ENCODE results near the gene PKP3.
A peak's percentile ranks its signal among the peaks of the same experiment; 100 is the strongest.
"Not testable (repeated sequence)": the region's sequence is repeated elsewhere in the genome, so short reads cannot be mapped to it uniquely, and the experiment has no call there.

The PKP3 gene, protein sequence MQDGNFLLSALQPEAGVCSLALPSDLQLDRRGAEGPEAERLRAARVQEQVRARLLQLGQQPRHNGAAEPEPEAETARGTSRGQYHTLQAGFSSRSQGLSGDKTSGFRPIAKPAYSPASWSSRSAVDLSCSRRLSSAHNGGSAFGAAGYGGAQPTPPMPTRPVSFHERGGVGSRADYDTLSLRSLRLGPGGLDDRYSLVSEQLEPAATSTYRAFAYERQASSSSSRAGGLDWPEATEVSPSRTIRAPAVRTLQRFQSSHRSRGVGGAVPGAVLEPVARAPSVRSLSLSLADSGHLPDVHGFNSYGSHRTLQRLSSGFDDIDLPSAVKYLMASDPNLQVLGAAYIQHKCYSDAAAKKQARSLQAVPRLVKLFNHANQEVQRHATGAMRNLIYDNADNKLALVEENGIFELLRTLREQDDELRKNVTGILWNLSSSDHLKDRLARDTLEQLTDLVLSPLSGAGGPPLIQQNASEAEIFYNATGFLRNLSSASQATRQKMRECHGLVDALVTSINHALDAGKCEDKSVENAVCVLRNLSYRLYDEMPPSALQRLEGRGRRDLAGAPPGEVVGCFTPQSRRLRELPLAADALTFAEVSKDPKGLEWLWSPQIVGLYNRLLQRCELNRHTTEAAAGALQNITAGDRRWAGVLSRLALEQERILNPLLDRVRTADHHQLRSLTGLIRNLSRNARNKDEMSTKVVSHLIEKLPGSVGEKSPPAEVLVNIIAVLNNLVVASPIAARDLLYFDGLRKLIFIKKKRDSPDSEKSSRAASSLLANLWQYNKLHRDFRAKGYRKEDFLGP

DNA sequence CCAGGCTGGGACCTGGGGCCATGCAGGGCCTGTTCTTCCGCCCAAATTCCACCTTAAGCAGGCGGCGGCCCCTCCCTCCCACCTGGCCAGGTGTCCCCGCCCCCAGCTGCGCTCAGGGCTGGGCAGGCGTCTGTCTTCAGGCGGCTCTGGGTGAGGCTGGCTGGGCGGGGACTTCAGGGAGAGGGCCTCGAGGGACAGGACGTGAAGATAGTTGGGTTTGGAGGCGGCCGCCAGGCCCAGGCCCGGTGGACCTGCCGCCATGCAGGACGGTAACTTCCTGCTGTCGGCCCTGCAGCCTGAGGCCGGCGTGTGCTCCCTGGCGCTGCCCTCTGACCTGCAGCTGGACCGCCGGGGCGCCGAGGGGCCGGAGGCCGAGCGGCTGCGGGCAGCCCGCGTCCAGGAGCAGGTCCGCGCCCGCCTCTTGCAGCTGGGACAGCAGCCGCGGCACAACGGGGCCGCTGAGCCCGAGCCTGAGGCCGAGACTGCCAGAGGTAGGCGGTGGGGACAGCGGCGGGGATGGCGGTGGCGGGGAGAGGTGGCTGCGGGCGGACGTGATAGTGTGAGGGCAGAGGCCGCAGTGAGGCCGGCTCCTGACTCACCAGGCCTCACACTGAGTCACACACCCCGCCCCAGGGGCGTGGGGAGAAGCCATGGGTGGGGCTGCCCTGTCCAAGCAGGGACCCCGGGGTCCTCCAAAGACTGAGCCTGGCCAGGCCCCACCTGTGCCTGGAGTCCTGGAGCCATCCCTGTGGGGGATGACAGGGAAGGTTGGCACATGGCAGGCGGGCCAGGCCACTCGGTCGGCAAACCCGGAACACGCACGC lies at the start of gene PKP3:
PKP3 (plus strand) TSS at position 176 of the 824 bp plus-strand sequence; CDS start at position 260, 84 bp downstream.
- DNase-seq (ENCODE audit: low read depth in 2 of 3, low spot score in 1 of 3) = no peak

DNA sequence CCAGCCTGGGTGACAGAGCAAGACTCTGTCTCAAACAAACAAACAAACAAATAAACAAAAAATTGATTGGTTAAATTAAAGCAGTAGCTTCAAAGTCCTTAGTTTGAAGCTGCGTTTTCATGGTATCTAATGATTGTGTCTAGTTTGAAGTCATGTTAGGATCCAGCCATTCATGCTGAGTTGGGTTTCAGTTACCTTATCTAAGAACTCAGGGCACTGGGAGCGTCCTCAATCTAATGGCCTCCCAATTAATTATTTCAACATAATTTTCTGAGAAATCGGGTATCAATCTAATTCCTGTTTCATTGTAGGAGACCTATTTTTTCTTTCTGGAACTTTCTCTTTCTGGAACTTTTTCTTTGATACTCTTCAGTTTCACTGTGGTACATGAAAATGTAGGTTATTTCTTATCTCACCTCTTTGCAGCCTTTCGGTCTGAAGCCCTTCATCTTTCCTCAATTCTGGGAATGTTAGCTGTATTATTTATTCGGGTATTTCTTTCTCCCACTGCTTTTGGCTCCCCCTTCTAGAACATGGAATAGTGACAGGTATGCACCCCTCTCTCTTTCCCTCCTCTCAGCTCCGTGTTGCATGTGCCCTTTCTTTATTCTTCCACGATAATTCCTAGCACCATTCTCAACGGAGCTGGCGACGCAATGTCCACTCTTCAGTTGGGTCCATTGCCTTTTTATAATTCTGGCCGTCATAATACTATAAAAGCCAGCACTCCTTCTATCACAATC lies 49.0 kb upstream of the PKP3 start:
- no peak for DNase-seq (ENCODE audit: low read depth in 2 of 3, low spot score in 1 of 3)

DNA sequence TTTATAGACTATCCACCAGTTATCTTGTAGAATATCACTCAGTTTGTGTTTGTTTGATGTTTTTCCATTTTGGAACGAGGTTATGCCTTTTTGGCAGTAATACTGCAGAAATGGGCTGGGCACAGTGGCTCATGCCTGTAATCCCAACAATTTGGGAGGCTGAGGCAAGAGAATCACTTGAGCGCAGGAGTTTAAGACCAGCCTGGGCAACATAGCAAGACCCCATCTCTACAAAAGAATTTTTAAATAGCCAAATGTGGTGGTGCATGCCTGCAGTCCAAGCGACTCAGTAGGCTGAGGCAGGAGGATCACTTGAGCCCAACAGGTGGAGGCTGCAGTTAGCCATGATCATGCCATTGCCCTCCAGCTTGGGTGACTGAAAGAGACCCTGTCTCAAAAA lies 47.5 kb upstream of the PKP3 start:
- DNase-seq (ENCODE audit: low read depth in 2 of 3, low spot score in 1 of 3) = no peak

DNA sequence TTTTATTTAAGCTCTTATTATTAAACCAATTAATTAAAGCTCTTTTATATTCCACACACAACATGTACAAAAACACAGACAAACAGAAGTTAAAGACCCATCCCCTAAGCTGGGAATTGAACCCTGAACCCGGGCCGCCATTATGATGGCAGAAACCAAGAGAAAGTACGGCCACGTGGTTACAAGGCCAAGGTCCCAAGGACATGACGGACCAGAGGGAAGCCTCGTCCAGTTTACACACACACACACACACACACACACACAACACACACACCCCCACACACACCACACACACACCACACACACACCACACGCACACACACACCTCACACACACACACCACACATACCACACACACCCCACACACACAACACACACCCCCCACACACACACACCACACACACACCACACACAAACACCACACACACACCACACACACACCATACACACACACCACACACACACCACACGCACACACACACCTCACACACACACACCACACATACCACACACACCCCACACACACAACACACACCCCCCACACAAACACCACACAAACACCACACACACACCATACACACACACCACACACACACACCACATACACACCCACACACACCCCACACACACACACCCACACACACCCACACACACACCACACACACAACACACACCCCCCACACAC lies 44.6 kb upstream of the PKP3 start:
- not testable (repeated sequence) for DNase-seq (ENCODE audit: low read depth in 2 of 3, low spot score in 1 of 3)

DNA sequence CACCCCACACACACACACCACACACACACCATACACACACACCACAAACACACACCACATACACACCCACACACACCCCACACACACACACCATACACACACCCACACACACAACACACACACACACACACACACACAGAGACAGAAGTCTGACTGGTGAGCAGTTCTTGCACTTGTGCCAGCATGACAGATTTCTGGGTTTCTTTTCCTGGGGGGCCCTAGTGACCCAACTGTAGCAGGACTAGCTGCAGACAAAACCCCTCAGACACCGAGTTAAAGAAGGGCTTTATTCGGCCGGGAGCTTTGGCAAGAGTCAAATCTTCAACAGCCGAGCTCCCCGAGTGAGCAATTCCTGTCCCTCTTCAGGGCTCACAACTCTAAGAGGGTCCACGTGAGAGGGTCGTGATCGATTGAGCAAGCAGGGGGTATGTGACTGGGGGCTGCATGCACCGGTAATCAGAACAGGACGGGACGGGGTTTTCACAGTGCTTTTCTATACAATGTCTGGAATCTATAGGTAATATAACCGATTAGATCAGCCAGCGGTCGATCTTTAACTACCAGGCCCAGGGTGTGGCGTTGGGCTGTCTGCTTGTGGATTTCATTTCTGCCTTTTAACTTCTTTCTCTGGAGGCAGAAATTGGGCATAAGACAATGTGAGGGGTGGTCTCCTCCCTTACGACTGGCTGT lies 43.8 kb upstream of the PKP3 start:
- DNase-seq (ENCODE audit: low read depth in 2 of 3, low spot score in 1 of 3) = not testable (repeated sequence)

DNA sequence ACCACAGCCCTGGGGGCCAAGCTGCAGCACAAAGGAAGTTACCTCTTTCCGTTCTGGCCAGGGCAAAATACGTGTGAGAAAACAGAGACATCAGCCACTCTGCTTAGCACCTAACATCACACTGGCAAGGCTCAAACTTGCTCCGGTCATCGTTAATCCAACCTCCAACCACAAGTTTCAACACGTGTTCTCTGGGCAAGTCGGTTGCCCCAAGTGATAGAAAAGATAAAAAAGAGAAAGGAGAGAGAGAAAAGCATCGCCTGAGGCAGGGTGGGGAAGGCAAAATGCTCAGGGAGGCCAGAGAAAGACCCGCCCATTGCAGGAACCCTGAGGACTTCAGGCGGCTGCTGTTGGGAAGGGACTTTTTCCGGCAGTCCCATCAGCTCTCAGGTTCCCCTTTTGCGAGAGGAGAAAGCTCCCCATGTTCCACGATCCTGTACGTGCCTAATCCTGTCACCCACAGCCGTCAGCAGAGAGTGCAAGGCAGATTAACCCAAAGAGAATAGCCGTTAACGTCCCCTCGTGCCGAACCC lies 43.2 kb upstream of the PKP3 start:
- no peak for DNase-seq (ENCODE audit: low read depth in 2 of 3, low spot score in 1 of 3)

DNA sequence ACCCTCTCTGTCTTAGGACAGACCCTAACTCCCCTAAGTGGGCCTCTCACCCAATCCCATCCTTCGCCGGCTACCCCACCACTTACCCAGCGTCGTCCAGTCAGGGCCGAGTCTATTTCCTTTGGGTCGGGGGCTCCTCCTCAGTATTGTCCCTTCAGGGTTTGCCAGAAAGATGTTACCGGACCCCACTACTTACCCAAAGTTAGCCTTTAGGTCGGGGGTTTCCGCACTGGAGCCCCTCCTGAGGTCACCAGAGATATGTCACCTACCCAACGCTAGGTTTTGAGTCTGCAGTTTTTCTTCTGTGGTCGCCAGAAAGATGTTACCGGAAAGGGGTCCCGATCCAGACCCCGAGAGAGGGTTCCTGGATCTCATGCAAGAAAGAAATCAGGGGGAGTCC lies 42.6 kb upstream of the PKP3 start:
- no peak for DNase-seq (ENCODE audit: low read depth in 2 of 3, low spot score in 1 of 3)

DNA sequence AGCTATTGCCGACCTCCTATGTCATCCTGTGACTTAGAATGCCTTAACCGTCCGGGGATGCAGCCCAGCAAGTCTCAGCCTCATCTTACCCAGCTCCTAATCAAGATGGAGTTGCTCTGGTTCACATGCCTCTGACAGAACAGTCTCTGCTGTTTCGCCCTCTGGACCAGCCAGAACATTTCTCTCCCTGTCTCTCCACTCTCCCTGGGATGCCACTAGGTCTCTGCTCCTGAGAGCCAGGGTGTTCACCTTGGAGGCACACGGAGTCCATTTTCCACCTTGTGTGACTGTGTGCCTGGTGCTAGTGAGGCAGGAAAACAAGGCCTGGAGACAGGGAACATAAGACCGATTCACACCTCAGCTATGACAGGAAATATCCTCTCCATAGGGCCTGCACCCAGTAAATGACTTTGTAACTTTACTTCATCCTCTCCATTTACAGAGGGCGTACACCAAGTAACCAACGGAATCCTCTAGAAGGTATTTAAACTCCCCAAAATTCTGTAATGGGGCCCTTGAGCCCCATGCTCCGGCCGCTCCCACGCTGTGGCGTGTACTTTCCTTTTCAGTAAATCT lies 41.5 kb upstream of the PKP3 start:
- no peak for DNase-seq (ENCODE audit: low read depth in 2 of 3, low spot score in 1 of 3)

DNA sequence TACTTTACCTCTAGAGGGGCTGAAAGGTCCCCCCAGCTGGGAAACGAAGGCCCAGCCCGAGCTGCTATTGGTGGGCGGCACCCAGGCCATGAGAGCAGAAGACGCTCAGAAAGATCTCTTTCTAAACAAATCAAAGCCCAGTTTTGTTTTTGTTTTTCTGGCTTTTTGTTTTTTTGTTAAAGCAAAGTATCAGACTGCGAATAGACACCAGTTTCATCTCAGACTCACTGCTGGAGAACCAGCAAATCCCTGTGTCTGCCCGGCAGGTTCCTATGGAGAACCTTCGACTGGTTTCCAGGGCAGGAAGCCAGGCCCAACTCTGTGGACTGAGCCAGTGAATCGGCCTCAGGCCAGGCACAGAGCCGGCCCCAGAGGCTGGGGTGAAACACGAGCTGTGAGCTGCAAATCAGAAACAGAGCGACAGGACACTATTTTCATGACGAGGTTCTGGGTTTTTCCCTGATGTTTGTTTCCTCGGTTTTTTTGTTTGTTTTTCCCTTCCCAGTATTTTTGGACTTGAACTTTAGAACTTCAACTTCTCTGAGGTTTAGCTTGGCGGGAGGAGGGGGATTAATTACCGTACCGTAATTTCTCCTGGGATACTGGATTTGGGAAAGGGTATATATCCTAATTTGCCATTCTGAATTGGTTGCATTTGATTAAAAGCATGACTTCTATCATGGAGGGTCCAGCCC lies 40.7 kb upstream of the PKP3 start:
- DNase-seq (ENCODE audit: low read depth in 2 of 3, low spot score in 1 of 3) = no peak

DNA sequence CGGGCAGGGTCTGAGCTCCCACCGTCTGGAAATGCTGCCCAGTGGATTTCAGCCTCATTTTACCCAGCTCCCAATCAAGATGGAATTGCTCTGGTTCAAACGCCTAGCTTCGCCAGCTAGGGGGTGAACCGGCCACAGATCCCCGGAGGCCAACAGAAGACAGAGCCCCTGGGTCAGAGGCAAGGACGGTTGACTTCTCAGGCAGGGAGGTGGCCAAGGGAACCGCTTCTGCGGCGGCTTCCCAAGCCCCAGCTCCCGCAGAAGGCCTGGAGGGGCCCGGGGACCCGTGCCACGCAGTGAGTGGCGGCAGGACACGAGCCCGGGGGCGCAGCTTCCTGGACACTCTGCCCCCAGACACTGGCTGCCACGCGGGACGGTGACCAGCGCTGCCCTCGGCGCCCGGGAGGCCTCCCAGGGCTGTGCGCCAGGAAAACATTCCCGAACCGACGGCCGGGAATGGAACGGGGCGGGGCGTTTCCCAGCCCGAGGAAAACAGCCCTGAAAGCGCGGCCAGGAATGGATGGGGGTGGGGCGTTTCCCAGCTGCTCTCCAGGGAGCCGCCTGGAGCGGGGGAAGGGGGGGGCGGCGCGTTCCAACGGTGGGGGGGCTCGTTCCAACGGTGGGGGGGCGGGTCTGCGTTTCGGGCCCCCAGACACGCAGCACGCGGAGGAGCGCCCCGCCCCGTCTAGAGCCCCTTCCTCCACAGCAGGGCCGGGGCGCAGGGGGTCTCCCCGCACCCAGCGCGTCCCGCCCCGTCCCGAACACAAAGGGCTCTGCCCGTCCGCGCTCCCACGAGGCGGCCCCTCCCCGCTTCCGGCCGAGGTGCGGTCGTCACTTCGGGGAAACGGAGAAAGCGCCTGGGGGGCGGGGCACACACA lies 38.2 kb upstream of the PKP3 start:
- DNase-seq (ENCODE audit: low read depth in 2 of 3, low spot score in 1 of 3) = peak; percentile 74 to 82 (median 82)

DNA sequence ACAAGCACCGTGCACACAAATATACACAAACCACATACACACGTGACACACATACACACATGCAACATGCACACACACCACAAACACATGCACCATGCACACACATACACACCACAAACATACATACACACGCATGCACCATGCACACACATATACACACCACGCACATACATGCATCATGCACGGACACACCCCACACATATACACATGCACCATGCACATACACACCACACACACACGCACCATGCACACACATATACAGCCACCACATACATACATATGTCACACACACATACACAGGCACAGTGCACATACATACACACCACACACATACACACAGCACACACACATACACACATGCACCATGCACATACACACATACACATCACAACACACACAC lies 37.4 kb upstream of the PKP3 start:
- DNase-seq (ENCODE audit: low read depth in 2 of 3, low spot score in 1 of 3) = no peak

DNA sequence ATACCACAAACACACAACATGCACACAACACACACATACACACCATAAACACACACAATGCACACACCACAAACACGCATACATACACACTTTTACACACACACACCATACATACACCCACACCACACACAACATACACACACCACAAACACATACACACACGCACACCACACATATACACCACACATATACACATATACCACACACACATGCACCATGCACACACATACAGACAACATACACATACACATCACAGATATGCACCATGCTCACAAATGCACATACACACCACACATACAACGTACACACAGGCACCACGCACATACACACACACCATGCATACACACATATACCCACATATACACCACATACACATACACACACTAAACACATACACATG lies 36.4 kb upstream of the PKP3 start:
- DNase-seq (ENCODE audit: low read depth in 2 of 3, low spot score in 1 of 3) = no peak

DNA sequence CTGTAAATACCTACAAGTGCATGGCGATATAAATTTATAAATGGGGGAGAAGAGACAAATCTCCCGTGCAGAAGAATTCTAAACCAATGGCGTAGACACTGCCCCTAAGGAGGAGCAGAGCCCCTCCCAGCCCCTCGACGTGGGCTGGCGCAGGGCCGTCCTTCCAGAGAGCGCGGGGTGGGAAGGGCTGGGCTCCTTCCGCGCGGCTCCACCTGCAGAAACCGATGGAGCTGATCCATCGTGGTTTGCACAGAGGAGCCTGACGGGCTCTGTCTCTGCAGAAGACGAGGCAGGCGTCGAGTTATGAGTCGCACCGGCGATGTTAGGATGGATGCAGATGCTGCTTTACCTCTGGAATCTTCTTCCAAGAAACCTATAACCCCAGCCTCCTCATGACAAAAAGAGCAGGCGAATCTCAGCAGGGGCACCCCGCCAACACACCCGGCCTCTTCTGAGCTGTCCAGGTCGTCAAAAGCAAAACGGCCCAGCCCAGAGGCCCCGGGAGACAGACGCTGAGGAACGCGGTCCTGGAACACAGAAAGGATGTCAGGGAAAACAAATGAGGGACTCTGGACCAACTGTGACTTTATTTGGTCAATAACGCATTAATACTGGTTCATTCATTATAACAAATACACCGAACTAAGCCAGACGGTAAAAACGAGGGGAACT lies 35.7 kb upstream of the PKP3 start:
- no peak for DNase-seq (ENCODE audit: low read depth in 2 of 3, low spot score in 1 of 3)

DNA sequence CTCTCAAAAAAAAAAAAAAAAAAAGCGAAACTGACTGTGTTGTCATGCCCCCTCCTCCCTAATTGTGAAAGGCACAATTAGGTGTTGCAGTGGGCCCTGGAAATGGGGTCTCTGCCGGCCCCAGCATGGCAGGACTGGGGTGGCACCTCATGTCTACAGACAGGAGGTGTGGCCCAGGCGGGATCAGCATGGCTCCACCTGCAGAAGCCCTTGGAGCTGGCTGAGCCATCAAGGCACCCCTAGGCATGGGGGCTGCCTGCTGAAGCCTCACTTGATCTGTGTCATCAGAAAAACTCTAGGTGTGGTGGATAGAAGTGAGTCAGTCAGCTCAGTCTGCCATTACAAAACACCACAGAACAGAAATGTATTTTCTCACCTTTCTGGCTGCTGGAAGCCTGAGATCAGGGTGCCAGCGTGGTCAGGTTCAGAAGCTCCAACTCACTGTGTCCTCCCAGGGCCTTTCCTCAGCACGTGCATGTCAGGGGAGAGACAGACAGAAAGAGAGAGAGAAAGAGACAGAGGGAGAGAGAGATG lies 34.8 kb upstream of the PKP3 start:
- peak in 1 of 3 donors; percentile 18 for DNase-seq (ENCODE audit: low read depth in 2 of 3, low spot score in 1 of 3)

DNA sequence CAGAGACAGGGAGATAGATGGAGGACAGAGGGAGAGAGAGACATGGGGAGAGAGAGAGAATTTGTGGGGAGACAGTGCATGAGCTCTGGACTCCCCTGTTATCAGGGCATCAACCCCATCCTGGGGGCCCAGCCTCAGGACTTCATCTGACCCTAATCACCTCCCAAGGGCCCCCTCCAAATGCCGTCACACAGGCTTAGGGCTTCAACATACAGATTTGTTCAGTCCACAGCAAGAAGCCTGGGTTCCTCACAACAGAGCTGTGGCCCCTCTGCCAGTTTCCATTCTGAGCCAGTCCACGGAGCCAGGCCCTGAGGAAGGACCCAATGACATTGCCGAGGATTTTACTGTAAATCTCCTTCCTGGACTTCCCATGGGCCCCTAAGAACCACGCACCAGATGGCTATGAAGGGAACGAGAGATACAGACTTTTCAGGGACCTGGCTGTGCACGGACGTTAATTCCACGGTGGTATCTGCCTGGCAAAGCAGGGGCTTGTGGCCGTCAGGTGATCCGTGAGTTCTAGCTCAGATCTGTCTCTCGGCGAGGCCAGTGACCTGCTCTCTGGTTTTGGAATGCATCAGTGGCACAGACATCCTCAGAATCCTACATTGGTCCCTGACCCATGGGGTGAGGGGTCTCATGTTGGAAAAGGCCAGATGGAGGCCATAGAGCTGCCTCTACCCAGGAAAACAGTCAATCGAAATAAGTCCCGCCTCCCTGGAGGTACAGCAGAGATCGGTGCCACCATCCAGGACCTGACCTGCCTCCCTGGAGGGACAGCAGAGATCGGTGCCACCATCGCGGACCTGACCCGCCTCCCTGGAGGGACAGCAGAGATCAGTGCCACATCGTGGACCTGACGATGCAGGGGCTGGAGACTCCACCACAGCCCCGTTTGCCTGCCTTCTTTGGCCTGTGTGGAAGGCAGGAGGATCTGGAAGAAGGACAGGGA lies 33.4 kb upstream of the PKP3 start:
- DNase-seq (ENCODE audit: low read depth in 2 of 3, low spot score in 1 of 3) = no peak
